H9 (cell line): Measurements from ENCODE around the gene TCF4. TPM values are rescaled to one million over a fixed set of nuclear protein-coding genes. Genes with fewer than 3 reads are reported as not detected.

Experiments used
- DNase-seq: peaks from one replicate; pipeline ENCODE4 v3.0.0-alpha.2; 2017
- H2AFZ ChIP-seq: one replicate; pipeline ENCODE4 v1.6.1; 2013; ENCODE audit warnings: mild to moderate bottlenecking, low read length, control low read depth, moderate library complexity
- H2AK5ac ChIP-seq: 2 replicates; pipeline ENCODE4 v1.6.1; 2013; ENCODE audit warnings: low read length, control low read depth, mixed read lengths; ENCODE audit not compliant: insufficient read length
- H2BK120ac ChIP-seq: one replicate; pipeline ENCODE4 v1.6.1; 2013; ENCODE audit warnings: low read depth, mild to moderate bottlenecking, low read length, control low read depth, inconsistent platforms; ENCODE audit not compliant: poor library complexity, severe bottlenecking
- H2BK12ac ChIP-seq: 2 replicates; pipeline ENCODE4 v1.6.1; 2013; ENCODE audit warnings: low read length, control low read depth, mixed read lengths, low read depth; ENCODE audit not compliant: insufficient read length
- H2BK15ac ChIP-seq: 2 replicates; pipeline ENCODE4 v1.6.1; 2013; ENCODE audit warnings: low read depth, low read length, control low read depth
- H2BK20ac ChIP-seq: one replicate; pipeline ENCODE4 v1.6.1; 2013; ENCODE audit warnings: low read depth, mild to moderate bottlenecking, low read length, control low read depth, inconsistent platforms; ENCODE audit not compliant: poor library complexity, severe bottlenecking
- H2BK5ac ChIP-seq: 2 replicates; pipeline ENCODE4 v1.6.1; 2013; ENCODE audit warnings: low read length, control low read depth, mixed read lengths; ENCODE audit not compliant: insufficient read length
- H3K14ac ChIP-seq: 2 replicates; pipeline ENCODE4 v1.6.1; 2013; ENCODE audit warnings: low read length, control low read depth; ENCODE audit not compliant: insufficient read depth
- H3K18ac ChIP-seq: 2 replicates; pipeline ENCODE4 v1.6.1; 2013; ENCODE audit warnings: low read depth, mild to moderate bottlenecking, mixed read lengths, low read length, control low read depth; ENCODE audit not compliant: insufficient read length
- H3K23ac ChIP-seq: 2 replicates; pipeline ENCODE4 v1.6.1; 2013; ENCODE audit warnings: low read length, control low read depth, mixed read lengths, low read depth; ENCODE audit not compliant: insufficient read length
- H3K23me2 ChIP-seq: 2 replicates; pipeline ENCODE4 v1.6.1; 2013; ENCODE audit warnings: low read depth, mild to moderate bottlenecking, mixed read lengths, low read length, control low read depth; ENCODE audit not compliant: insufficient read length, poor library complexity, severe bottlenecking
- H3K27ac ChIP-seq: 2 replicates; pipeline ENCODE4 v1.5.1; 2013; ENCODE audit warnings: low read length, control low read depth, mixed read lengths, low read depth; ENCODE audit not compliant: insufficient read length
- H3K27me3 ChIP-seq: 2 replicates; pipeline ENCODE4 v1.6.1; 2013; ENCODE audit warnings: low read length, control low read depth, inconsistent platforms; ENCODE audit not compliant: insufficient read depth
- H3K4ac ChIP-seq: 2 replicates; pipeline ENCODE4 v1.6.1; 2013; ENCODE audit warnings: low read depth, mild to moderate bottlenecking, control low read depth, inconsistent platforms, low read length, moderate library complexity
- H3K4me1 ChIP-seq: 2 replicates; pipeline ENCODE4 v1.6.1; 2013; ENCODE audit warnings: low read length, control low read depth, inconsistent platforms; ENCODE audit not compliant: insufficient read depth
- H3K4me2 ChIP-seq: 2 replicates; pipeline ENCODE4 v1.6.1; 2013; ENCODE audit warnings: low read length, control low read depth, mixed read lengths; ENCODE audit not compliant: insufficient read length, insufficient read depth
- H3K56ac ChIP-seq: 2 replicates; pipeline ENCODE4 v1.6.1; 2013; ENCODE audit warnings: low read depth, mild to moderate bottlenecking, mixed read lengths, low read length, control low read depth; ENCODE audit not compliant: insufficient read length
- H3K79me1 ChIP-seq: 2 replicates; pipeline ENCODE4 v1.6.1; 2013; ENCODE audit warnings: low read depth, mild to moderate bottlenecking, moderate library complexity, low read length, control low read depth, inconsistent platforms; ENCODE audit not compliant: insufficient read depth, poor library complexity, severe bottlenecking
- H3K79me2 ChIP-seq: 2 replicates; pipeline ENCODE4 v1.6.1; 2013; ENCODE audit warnings: low read length, control low read depth, inconsistent platforms; ENCODE audit not compliant: insufficient read depth
- H3K9ac ChIP-seq: 2 replicates; pipeline ENCODE4 v1.6.1; 2013; ENCODE audit warnings: low read length, control low read depth, mixed read lengths; ENCODE audit not compliant: insufficient read length; ENCODE audit errors: extremely low read depth
- H3K9me3 ChIP-seq: one replicate; pipeline ENCODE4 v1.6.1; 2013; ENCODE audit warnings: low read depth, low read length, inconsistent platforms; ENCODE audit not compliant: control insufficient read depth
- H3T11ph ChIP-seq: one replicate; pipeline ENCODE4 v1.6.1; 2013; ENCODE audit warnings: mild to moderate bottlenecking, low read length, control low read depth, inconsistent platforms
- H4K20me1 ChIP-seq: one replicate; pipeline ENCODE4 v1.6.1; 2013; ENCODE audit not compliant: control insufficient read depth, insufficient read length, insufficient read depth
- H4K5ac ChIP-seq: 2 replicates; pipeline ENCODE4 v1.6.1; 2013; ENCODE audit warnings: low read depth, mild to moderate bottlenecking, mixed read lengths, low read length, control low read depth; ENCODE audit not compliant: insufficient read length
- H4K8ac ChIP-seq: replicated peaks from 2 replicates; pipeline ENCODE4 v1.6.1; 2013; ENCODE audit warnings: low read length, control low read depth, mixed read lengths, low read depth; ENCODE audit not compliant: insufficient read length
- H4K91ac ChIP-seq: 2 replicates; pipeline ENCODE4 v1.6.1; 2013; ENCODE audit warnings: low read depth, mild to moderate bottlenecking, moderate library complexity, mixed read lengths, low read length, control low read depth; ENCODE audit not compliant: insufficient read length
- H3K27ac Mint-ChIP-seq, 3 experiments: 2 replicates in 2 of 3; 3 replicates in 1 of 3; pipeline ENCODE4 v1.8.0; 2020 to 2021; ENCODE audit warnings: mixed read lengths in 3 of 3, mild to moderate bottlenecking in 1 of 3, moderate library complexity in 1 of 3
- H3K27me3 Mint-ChIP-seq: 2 replicates; pipeline ENCODE4 v1.8.0; 2021; ENCODE audit warnings: low read depth, mild to moderate bottlenecking, moderate library complexity, mixed read lengths
- H3K36me3 Mint-ChIP-seq, 3 experiments: 2 replicates in 2 of 3; 3 replicates in 1 of 3; pipeline ENCODE4 v1.8.0; 2020 to 2021; ENCODE audit warnings: low read depth in 3 of 3, mixed read lengths in 3 of 3; ENCODE audit not compliant: insufficient read depth in 1 of 3
- H3K4me1 Mint-ChIP-seq, 2 experiments: 2 replicates each; pipeline ENCODE4 v1.8.0; 2020; ENCODE audit warnings: mixed read lengths in 2 of 2
- H3K4me3 Mint-ChIP-seq, 2 experiments: 2 replicates in 1 of 2; 3 replicates in 1 of 2; pipeline ENCODE4 v1.8.0; 2020 to 2021; ENCODE audit warnings: mild to moderate bottlenecking in 2 of 2, mixed read lengths in 2 of 2, moderate library complexity in 1 of 2
- H3K9me3 Mint-ChIP-seq, 2 experiments: 2 replicates in 1 of 2; 3 replicates in 1 of 2; pipeline ENCODE4 v1.8.0; 2020; ENCODE audit warnings: mild to moderate bottlenecking in 2 of 2, mixed read lengths in 2 of 2, moderate library complexity in 1 of 2
- WGBS: extraction: QIAGEN DNeasy Blood & Tissue Kit; methylation state at CpG from one replicate; pipeline ENCODE4 v1.1.7; 2013; ENCODE audit warnings: missing lambda C conversion rate, low lambda C conversion rate, mixed read lengths; ENCODE audit not compliant: insufficient read length; ENCODE audit errors: extremely low coverage; 5-methylcytosine and 5-hydroxymethylcytosine counted together
- total RNA-seq: library from RNA; stranded (reverse); gene quantifications from 2 replicates; pipeline ENCODE4 v1.2.1, GENCODE V29; 2021
- TF ChIP-seq, protein P1 (sequence below): fragments of 200-600 bp; sonication (generic); conservative IDR thresholded peaks from 3 replicates; pipeline ENCODE4 v1.8.0; 2021; ENCODE audit warnings: antibody characterized with exemption, mild to moderate bottlenecking

Gene TCF4
- total RNA-seq, 1 experiment from 2014 or later, result 99.4 TPM

GRCh38 chr18:55608497-55608896, 20.5 kb upstream of the TCF4 start:
- Histone ChIP-seq H3K79me2 (no peaks in the 10 kb centered on the region), H3K56ac (no peak overlapping the region), H3T11ph (no peak overlapping the region), H3K9me3 (no peaks in the 10 kb centered on the region), H3K23me2 (no peaks in the 10 kb centered on the region), H4K8ac (no peak overlapping the region), H3K79me1 (no peaks in the 10 kb centered on the region), H2BK12ac (no peak overlapping the region), H2BK15ac (no peak overlapping the region), H3K27me3 (no peaks in the 10 kb centered on the region), H3K4me2 (no peak overlapping the region), H4K20me1 (no peaks in the 10 kb centered on the region), H2BK5ac (no peak overlapping the region), H4K5ac (no peak overlapping the region), H2BK20ac (no peak overlapping the region), H4K91ac (no peak overlapping the region), H2AFZ (no peak overlapping the region), H3K18ac (no peak overlapping the region), H3K14ac (no peak overlapping the region), H2BK120ac (no peak overlapping the region), H3K23ac (no peak overlapping the region), H3K4me1 (no peaks in the 10 kb centered on the region), H3K27ac (no peak overlapping the region), H3K4ac (no peak overlapping the region), H3K9ac (no peak overlapping the region), H2AK5ac (no peak overlapping the region)
- no peaks in the 10 kb centered on the region; a peak in 1 of 7 replicates for H3K36me3 Mint-ChIP-seq
- H3K4me3 Mint-ChIP-seq, result no peak overlapping the region
- TF ChIP-seq, protein P1, sequence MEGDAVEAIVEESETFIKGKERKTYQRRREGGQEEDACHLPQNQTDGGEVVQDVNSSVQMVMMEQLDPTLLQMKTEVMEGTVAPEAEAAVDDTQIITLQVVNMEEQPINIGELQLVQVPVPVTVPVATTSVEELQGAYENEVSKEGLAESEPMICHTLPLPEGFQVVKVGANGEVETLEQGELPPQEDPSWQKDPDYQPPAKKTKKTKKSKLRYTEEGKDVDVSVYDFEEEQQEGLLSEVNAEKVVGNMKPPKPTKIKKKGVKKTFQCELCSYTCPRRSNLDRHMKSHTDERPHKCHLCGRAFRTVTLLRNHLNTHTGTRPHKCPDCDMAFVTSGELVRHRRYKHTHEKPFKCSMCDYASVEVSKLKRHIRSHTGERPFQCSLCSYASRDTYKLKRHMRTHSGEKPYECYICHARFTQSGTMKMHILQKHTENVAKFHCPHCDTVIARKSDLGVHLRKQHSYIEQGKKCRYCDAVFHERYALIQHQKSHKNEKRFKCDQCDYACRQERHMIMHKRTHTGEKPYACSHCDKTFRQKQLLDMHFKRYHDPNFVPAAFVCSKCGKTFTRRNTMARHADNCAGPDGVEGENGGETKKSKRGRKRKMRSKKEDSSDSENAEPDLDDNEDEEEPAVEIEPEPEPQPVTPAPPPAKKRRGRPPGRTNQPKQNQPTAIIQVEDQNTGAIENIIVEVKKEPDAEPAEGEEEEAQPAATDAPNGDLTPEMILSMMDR, result no peak
- no peak overlapping the region for H3K27ac Mint-ChIP-seq
- no peaks in the 10 kb centered on the region for H3K4me1 Mint-ChIP-seq
- H3K27me3 Mint-ChIP-seq, result no peaks in the 10 kb centered on the region
- no peaks in the 10 kb centered on the region; a peak in 1 of 5 replicates for H3K9me3 Mint-ChIP-seq
- WGBS, result no CpG with 5 or more reads among the region's 4 CpGs
- DNase-seq, result no peak
